ENCODE results near the gene GRIK5.
A peak's percentile ranks its signal among the peaks of the same experiment; 100 is the strongest.

The GRIK5 gene

DNA sequence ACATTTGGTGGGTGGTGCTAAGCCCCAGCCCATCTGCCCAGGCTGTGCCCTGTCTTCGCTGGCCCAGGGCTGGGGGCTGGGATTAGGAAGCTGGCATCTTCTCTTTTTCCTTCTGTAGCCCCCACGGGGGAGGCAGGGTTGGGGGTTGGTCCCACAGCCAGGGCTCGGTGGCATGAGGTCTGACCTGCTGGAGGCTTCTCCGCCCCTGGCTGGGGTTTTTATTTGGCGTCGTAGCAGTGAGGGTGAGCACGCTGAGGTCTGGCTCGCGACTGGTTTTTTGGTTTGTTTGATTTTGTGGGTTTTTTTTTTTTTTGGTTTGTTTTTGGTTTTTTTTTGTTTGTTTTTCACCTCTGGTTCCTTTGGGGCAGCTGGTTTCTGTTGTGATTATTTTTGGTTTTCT lies 20.7 kb upstream of the GRIK5 start:
- ATAC-seq (replicated peaks) (peak; percentile 85), DNase-seq (peak in 2 of 3 experiments; percentile 16 to 26)
- H3K27me3 Mint-ChIP-seq, result no peaks in the 10 kb centered on the region
- no peaks in the 10 kb centered on the region for H3K9me3 Mint-ChIP-seq
- H3K36me3 Mint-ChIP-seq (ENCODE audit: insufficient read depth), result peaks cover 28% of the 10 kb centered on the region
- peak overlapping the region; percentile 43 to 69 for H3K4me3 Mint-ChIP-seq
- peak overlapping the region; percentile 90 to 91 for H3K27ac Mint-ChIP-seq
- peaks cover 18% of the 10 kb centered on the region in 2 donors for H3K4me1 Mint-ChIP-seq (ENCODE audit: low read depth in 2 of 2)

DNA sequence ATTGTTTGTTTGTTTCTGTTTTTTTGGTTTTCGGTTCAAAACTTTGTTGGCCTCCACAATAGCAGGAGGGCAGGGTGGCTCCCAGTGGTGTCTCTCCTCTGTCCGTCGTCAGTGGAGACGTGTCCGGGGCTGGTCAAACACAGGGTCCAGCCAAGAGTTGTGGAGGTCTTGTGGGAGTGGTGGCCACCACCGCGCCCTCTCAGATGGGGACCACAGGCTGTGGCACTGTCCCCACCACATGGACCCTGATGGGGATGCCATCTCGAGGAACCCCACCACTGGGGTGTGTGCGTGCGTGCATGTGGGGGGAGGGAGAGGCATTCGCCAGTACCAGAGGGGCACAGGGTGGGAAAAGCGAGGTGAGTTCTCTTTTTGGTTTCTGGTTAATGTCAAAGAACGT lies 19.8 kb upstream of the GRIK5 start:
- no peak for DNase-seq
- Mint-ChIP-seq H3K27ac (peak overlapping the region; percentile 90 to 91), H3K27me3 (no peaks in the 10 kb centered on the region), H3K36me3 (ENCODE audit: insufficient read depth) (peaks cover 26% of the 10 kb centered on the region), H3K4me3 (no peak overlapping the region), H3K4me1 (ENCODE audit: low read depth in 2 of 2) (peaks cover 18% of the 10 kb centered on the region in 2 donors), H3K9me3 (no peaks in the 10 kb centered on the region)
- ATAC-seq (replicated peaks), result no peak

DNA sequence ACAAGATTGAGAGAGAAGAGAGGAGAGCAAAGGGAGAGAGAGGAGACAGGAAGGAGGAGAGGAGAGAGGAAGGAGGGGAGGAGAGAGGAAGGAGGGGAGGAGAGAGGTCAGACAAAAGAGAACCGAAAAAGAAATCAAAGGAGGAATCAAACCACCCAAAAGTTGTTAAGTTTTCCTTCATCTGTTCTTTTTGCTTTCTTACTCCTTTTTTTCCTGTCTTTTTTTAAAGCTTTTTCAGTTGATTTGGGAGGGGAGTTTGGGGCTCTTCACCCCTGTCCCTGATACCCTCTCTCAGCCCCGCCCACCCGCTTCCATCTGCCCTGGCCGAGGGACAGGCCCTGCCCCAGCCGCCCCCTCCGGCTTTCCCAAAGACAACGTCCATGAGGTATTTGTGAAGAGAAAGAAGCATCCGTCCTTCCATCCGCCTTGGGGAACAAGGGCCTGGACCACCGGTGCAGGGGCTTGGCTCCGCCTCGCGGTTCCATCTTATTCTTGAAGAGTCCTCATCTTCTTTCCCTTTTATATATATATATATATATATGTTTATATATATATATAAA lies 19.3 kb upstream of the GRIK5 start:
- ATAC-seq (replicated peaks) (no peak), DNase-seq (no peak)
- peaks cover 23% of the 10 kb centered on the region for H3K36me3 Mint-ChIP-seq (ENCODE audit: insufficient read depth)
- no peak overlapping the region for H3K4me3 Mint-ChIP-seq
- H3K27me3 Mint-ChIP-seq, result no peaks in the 10 kb centered on the region
- H3K4me1 Mint-ChIP-seq (ENCODE audit: low read depth in 2 of 2), result peaks cover 18% of the 10 kb centered on the region in 2 donors
- H3K27ac Mint-ChIP-seq, result peak overlapping the region in 1 of 2 donors; percentile 90
- H3K9me3 Mint-ChIP-seq, result no peaks in the 10 kb centered on the region

DNA sequence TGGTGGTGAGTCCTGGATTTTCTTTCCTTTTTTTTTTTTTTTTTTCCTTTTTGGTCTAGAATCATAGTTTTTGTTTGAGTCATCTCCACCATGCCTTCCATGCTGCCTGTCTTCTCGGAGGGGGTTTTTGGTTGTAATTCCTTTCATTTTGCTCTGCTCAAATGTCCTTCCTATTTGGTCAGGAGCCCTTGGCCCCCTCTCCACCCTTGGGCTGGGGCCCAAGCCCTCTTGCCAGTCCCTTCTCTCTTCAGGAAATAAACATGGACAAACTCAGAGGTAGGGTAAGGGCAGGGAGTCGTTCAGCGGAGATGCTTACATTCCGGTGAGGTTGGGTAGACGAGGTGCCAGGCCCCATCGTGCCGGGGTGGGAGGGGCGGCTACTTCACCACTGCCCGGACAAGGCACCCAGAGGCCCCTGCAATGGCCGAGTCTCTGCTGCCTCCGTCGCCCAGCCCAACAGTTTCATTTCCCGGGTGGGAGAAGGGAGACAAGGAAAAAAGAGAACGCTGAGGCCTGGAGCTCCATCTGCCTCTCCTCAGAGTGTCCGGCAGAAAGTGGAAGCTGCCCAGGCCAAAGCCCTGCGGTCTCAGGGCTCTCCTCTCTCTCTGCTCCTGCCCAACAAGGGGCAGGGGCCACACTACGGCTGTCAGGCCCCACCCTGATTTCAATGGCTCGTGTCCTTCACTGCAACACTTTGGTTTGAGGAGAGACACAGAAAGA lies 18.6 kb upstream of the GRIK5 start:
- Mint-ChIP-seq H3K4me3 (no peak overlapping the region), H3K9me3 (no peaks in the 10 kb centered on the region), H3K27me3 (no peaks in the 10 kb centered on the region), H3K36me3 (ENCODE audit: insufficient read depth) (peaks cover 20% of the 10 kb centered on the region), H3K27ac (peak overlapping the region; percentile 88 to 90), H3K4me1 (ENCODE audit: low read depth in 2 of 2) (peaks cover 18% of the 10 kb centered on the region in 2 donors)
- no peak for ATAC-seq (replicated peaks)
- no peak for DNase-seq

DNA sequence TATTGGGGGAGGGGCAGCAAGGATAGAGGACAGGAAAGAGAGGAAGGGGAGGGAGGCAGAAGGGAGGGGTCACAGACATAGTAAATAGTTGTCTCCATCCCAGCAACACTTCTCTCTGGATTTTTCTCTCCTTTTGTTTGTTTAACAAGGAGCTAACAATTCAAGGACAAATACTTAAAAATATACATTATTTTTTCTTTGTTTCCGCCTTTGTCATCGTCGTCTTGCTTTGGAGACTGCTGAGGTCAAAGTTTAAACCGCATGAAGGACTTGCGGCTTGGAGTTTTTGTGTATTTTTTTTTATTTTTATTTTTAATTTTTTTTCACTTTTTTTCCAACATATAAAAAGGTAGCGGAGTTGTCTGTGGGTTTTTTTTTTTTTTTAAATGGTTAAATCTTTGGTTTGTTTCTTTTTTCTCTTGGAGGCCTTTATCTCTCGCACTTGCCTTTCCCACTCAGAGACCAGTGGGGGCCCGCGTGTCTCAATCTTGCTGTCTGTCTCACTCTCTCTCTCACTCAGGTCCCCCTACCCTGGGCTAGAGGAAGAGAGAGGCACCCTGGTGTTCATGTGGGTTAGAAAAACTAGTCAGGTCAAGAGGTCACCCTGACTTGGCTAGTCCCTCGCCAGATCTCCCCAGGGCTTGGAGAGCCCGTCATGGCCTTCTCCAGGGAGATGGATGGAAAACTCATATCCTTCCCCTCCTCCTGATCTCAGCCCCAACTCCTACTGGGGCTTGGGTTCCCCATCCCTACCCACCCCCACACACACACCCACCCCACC lies 17.0 kb upstream of the GRIK5 start:
- DNase-seq, result no peak
- peaks cover 15 to 17% of the 10 kb centered on the region in 2 donors for H3K4me1 Mint-ChIP-seq (ENCODE audit: low read depth in 2 of 2)
- H3K27ac Mint-ChIP-seq, result no peak overlapping the region

DNA sequence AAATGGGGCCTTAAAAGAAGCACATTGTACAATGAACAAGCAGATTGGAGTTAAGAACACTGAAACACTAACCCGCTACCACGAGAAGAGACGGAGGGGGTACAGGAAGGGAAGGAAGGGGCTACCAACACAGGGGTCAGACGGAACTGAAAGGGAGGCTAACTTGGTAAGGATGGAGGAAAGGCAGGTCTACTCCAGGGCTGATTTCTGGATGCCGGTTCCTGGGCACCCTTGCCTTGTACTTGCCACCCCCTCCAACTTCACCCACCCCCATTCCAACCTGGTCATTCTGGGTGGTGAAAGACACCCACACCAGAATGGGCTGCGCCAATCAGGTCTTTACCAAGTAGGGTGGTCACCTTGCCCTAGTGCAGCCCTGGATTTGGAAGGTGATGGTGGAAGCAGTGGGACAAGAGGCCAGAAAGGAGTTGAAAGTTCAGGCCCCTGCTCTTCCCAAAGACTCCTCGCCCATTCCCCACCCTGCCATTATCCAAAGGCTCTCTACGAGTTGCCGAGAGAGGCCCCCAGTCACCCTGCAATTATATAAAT lies 16.3 kb upstream of the GRIK5 start:
- no peak for ATAC-seq (replicated peaks)
- no peaks in the 10 kb centered on the region for H3K9me3 Mint-ChIP-seq

More for the DNA sequence above, 17.0 kb upstream of the GRIK5 start:
- no peaks in the 10 kb centered on the region for H3K27me3 Mint-ChIP-seq
- H3K9me3 Mint-ChIP-seq, result no peaks in the 10 kb centered on the region
- peaks cover 15% of the 10 kb centered on the region for H3K36me3 Mint-ChIP-seq (ENCODE audit: insufficient read depth)
- no peak overlapping the region for H3K4me3 Mint-ChIP-seq
- no peak for ATAC-seq (replicated peaks)

DNA sequence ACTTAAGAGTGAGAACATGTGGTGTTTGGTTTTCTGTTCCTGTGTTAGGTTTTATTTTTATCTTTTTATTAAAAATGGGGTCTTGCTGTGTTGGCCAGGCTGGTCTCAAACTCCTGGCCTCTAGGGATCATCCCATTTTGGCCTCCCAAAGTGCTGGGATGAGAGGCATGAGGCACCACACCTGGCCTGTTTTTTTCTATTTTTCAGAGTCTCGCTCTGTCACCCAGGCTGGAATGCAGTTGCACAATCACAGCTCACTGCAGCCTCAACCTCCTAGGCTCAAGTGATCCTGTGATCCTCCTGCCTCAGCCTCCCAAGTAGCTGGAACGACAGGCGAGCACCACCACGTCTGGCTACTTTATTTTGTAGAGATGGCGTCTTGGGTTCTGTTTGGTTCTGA lies 13.5 kb upstream of the GRIK5 start:
- ATAC-seq (replicated peaks) (no peak), DNase-seq (no peak)
- Mint-ChIP-seq H3K27me3 (no peaks in the 10 kb centered on the region), H3K4me1 (ENCODE audit: low read depth in 2 of 2) (peaks cover 8 to 11% of the 10 kb centered on the region in 2 donors), H3K4me3 (no peak overlapping the region), H3K27ac (peak overlapping the region in 1 of 2 donors; percentile 10), H3K36me3 (ENCODE audit: insufficient read depth) (peaks cover 32% of the 10 kb centered on the region), H3K9me3 (no peaks in the 10 kb centered on the region)

More for the DNA sequence above, 16.3 kb upstream of the GRIK5 start:
- peak overlapping the region in 1 of 2 donors; percentile 59 for H3K27ac Mint-ChIP-seq
- peaks cover 16 to 21% of the 10 kb centered on the region in 2 donors for H3K4me1 Mint-ChIP-seq (ENCODE audit: low read depth in 2 of 2)
- no peaks in the 10 kb centered on the region for H3K27me3 Mint-ChIP-seq
- H3K4me3 Mint-ChIP-seq, result no peak overlapping the region
- DNase-seq, result no peak
- H3K36me3 Mint-ChIP-seq (ENCODE audit: insufficient read depth), result peaks cover 21% of the 10 kb centered on the region

DNA sequence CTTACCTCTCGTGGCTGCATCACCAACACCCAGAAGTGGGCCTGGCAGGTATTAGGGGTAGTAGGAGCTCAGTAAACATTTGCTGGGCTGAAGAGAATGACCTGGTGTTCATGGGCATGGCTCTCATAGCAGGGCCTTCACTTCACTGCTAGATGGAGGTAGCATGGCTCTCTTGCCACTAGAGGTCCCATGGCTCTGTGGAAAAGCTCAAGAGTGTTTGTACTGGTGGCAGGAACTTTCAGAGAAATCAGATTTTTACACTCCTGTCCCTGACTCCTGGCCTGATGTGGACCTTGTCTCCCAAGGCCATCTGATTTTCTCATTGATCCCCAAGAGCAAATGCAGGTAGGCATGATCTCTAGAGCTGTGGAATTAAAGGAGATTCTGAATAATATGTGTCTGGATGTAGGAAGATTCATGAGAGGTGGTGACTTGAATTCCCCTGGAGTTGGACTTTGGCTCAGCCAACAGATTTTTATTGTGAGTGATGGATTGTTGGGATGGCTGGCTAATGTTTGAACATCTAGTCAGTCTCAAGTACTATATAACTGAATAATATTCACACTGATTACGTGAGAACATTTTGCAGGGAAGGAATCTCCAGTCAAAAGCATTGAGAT lies 11.7 kb upstream of the GRIK5 start:
- H3K4me1 Mint-ChIP-seq (ENCODE audit: low read depth in 2 of 2), result peaks cover 26 to 29% of the 10 kb centered on the region in 2 donors
- peak; percentile 44 for ATAC-seq (replicated peaks)
- no peaks in the 10 kb centered on the region for H3K9me3 Mint-ChIP-seq
- DNase-seq, result no peak
- peak overlapping the region; percentile 26 to 69 for H3K27ac Mint-ChIP-seq
- peaks cover 39% of the 10 kb centered on the region for H3K36me3 Mint-ChIP-seq (ENCODE audit: insufficient read depth)
- H3K27me3 Mint-ChIP-seq, result no peaks in the 10 kb centered on the region
- H3K4me3 Mint-ChIP-seq, result no peak overlapping the region

DNA sequence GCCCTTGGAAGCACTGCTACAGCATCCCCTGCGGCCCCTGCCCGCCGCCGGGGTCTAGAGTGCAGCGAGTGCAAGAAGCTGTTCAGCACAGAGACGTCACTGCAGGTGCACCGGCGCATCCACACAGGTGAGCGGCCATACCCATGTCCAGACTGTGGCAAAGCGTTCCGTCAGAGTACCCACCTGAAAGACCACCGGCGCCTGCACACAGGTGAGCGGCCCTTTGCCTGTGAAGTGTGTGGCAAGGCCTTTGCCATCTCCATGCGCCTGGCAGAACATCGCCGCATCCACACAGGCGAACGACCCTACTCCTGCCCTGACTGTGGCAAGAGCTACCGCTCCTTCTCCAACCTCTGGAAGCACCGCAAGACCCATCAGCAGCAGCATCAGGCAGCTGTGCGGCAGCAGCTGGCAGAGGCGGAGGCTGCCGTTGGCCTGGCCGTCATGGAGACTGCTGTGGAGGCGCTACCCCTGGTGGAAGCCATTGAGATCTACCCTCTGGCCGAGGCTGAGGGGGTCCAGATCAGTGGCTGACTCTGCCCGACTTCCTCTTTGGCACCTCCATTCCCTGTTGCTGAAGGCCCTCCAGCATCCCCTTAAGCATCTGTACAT lies 10.9 kb upstream of the GRIK5 start:
- peaks cover 30 to 35% of the 10 kb centered on the region in 2 donors for H3K4me1 Mint-ChIP-seq (ENCODE audit: low read depth in 2 of 2)
- ATAC-seq (replicated peaks) (no peak), DNase-seq (no peak)
- peak overlapping the region in 1 of 2 donors; percentile 26 for H3K27ac Mint-ChIP-seq
- H3K27me3 Mint-ChIP-seq, result no peaks in the 10 kb centered on the region
- H3K4me3 Mint-ChIP-seq, result no peak overlapping the region
- peaks cover 41% of the 10 kb centered on the region for H3K36me3 Mint-ChIP-seq (ENCODE audit: insufficient read depth)
- H3K9me3 Mint-ChIP-seq, result no peaks in the 10 kb centered on the region

DNA sequence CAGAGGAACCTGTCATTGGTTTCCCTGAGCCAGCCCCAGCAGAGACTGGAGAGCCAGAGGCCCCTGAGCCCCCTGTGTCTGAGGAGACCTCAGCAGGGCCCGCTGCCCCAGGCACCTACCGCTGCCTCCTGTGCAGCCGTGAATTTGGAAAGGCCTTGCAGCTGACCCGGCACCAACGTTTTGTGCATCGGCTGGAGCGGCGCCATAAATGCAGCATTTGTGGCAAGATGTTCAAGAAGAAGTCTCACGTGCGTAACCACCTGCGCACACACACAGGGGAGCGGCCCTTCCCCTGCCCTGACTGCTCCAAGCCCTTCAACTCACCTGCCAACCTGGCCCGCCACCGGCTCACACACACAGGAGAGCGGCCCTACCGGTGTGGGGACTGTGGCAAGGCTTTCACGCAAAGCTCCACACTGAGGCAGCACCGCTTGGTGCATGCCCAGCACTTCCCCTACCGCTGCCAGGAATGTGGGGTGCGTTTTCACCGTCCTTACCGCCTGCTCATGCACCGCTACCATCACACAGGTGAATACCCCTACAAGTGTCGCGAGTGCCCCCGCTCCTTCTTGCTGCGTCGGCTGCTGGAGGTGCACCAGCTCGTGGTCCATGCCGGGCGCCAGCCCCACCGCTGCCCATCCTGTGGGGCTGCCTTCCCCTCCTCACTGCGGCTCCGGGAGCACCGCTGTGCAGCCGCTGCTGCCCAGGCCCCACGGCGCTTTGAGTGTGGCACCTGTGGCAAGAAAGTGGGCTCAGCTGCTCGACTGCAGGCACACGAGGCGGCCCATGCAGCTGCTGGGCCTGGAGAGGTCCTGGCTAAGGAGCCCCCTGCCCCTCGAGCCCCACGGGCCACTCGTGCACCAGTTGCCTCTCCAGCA lies 10.1 kb upstream of the GRIK5 start:
- no peak for ATAC-seq (replicated peaks)
- Mint-ChIP-seq H3K27ac (peak overlapping the region in 1 of 2 donors; percentile 61), H3K4me1 (ENCODE audit: low read depth in 2 of 2) (peaks cover 38 to 42% of the 10 kb centered on the region in 2 donors), H3K9me3 (peaks cover 0 to 2% of the 10 kb centered on the region in 2 donors), H3K27me3 (no peaks in the 10 kb centered on the region), H3K4me3 (no peak overlapping the region), H3K36me3 (ENCODE audit: insufficient read depth) (peaks cover 49% of the 10 kb centered on the region)
- DNase-seq, result no peak

DNA sequence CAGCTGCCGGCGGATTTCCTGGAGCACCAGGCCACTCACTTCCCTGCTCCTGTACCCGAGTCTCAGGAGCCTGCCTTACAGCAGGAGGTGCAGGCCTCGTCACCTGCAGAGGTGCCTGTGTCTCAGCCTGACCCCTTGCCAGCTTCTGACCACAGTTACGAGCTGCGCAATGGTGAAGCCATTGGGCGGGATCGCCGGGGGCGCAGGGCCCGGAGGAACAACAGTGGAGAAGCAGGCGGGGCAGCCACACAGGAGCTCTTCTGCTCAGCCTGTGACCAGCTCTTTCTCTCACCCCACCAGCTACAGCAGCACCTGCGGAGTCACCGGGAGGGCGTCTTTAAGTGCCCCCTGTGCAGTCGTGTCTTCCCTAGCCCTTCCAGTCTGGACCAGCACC lies 9.3 kb upstream of the GRIK5 start:
- H3K27ac Mint-ChIP-seq, result peak overlapping the region in 1 of 2 donors; percentile 61
- no peaks in the 10 kb centered on the region for H3K27me3 Mint-ChIP-seq
- peaks cover 53% of the 10 kb centered on the region for H3K36me3 Mint-ChIP-seq (ENCODE audit: insufficient read depth)
- peaks cover 0 to 2% of the 10 kb centered on the region in 2 donors for H3K9me3 Mint-ChIP-seq
- ATAC-seq (replicated peaks), result no peak
- H3K4me1 Mint-ChIP-seq (ENCODE audit: low read depth in 2 of 2), result peaks cover 38 to 47% of the 10 kb centered on the region in 2 donors
- H3K4me3 Mint-ChIP-seq, result no peak overlapping the region
- DNase-seq, result no peak
